Small intestine (tissue), 4 donors: ENCODE data around the gene ZNF557. TPM values are rescaled to one million over a fixed set of nuclear protein-coding genes. Genes with fewer than 3 reads are reported as not detected.

Source experiments
- polyA plus RNA-seq, 4 donors: library from polyadenylated mRNA; stranded (reverse) in 3 of 4; unstranded in 1 of 4; fragments of 200-250 nt in 3 of 4; fragments of 120-200 nt in 1 of 4; gene quantifications; one replicate each; pipeline versions ENCODE4 v1.2.1 to v1.2.3, GENCODE V29; 2013
- donor health status: healthy with polysubstance abuse.
- donor health status: Bipolar disorder and iron deficiency.
- donor health status: healthy.

ZNF557 gene
- polyA plus RNA-seq, 4 donors, result 1.9 to 6.6 (median 2.4) TPM

Other genes with a start within 250 kb of the ZNF557 start
- 1 to 10 TPM in 1 of 4 donors, under 1 TPM in 3; 0.12 to 1.9 (median 0.38) TPM for gene ADGRE1, start 182.1 kb upstream of the ZNF557 start, polyA plus RNA-seq
- under 1 TPM in 1 of 4 donors, not detected in 3; 0.09 TPM for gene MBD3L2B, start 48.3 kb upstream of the ZNF557 start, polyA plus RNA-seq
- not detected for gene MBD3L5, start 39.1 kb upstream of the ZNF557 start, polyA plus RNA-seq
- gene MBD3L4, start 29.5 kb upstream of the ZNF557 start, polyA plus RNA-seq, result not detected
- not detected for gene MBD3L2, start 20.4 kb upstream of the ZNF557 start, polyA plus RNA-seq
- not detected for gene MBD3L3, start 11.0 kb upstream of the ZNF557 start, polyA plus RNA-seq
- 10 to 100 TPM; 10.6 to 34.4 (median 16.0) TPM for gene INSR, start 224.7 kb downstream of the ZNF557 start, polyA plus RNA-seq